ENCODE measurements around the gene STAT5B.
"Not testable (repeated sequence)": the region's sequence is repeated elsewhere in the genome, so short reads cannot be mapped to it uniquely, and the experiment has no call there.

Gene STAT5B

GRCh38 chr17:42270170-42270535, 6.0 kb downstream of the STAT5B start:
- DNase-seq (ENCODE audit: low read depth in 3 of 3, low spot score in 1 of 3) = no peak

- DNase-seq (ENCODE audit: low read depth in 3 of 3, low spot score in 1 of 3) = no peak
These were observed 8.0 kb downstream of the STAT5B start for GRCh38 chr17:42268236-42268635.

- DNase-seq (ENCODE audit: low read depth in 3 of 3, low spot score in 1 of 3) = peak in 1 of 3 donors; percentile 13
These were observed 9.0 kb downstream of the STAT5B start for GRCh38 chr17:42266918-42267766.

DNA sequence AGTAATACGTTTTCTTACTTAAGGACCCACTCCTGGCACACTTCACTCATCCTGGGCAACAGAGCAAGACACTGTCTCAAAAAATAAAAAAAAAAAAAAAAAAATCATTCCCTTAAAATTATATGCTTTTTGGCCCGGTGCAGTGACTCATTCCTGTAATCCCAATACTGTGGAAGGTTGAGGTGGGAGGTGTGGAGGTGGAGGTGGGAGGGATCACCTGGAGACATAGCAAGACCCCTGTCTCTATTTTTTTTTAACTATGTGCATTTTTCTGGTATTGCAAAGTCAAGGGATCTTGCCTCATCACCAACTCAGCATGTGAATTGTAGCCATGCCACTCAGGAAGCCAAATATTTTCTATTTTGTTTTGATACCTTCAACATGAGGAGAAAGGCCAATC, 9.7 kb downstream of the STAT5B start:
- DNase-seq (ENCODE audit: low read depth in 3 of 3, low spot score in 1 of 3) = no peak

DNA sequence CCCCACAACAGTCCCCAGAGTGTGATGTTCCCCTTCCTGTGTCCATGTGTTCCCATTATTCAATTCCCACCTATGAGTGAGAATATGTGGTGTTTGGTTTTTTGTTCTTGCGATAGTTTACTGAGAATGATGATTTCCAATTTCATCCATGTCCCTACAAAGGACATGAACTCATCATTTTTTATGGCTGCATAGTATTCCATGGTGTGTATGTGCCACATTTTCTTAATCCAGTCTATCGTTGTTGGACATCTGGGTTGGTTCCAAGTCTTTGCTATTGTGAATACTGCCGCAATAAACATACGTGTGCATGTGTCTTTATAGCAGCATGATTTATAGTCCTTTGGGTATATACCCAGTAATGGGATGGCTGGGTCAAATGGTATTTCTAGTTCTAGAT, 11.8 kb downstream of the STAT5B start:
- not testable (repeated sequence) for DNase-seq (ENCODE audit: low read depth in 3 of 3, low spot score in 1 of 3)

- DNase-seq (ENCODE audit: low read depth in 3 of 3, low spot score in 1 of 3) = no peak
These were observed 15.9 kb downstream of the STAT5B start for GRCh38 chr17:42260318-42260717.

DNA sequence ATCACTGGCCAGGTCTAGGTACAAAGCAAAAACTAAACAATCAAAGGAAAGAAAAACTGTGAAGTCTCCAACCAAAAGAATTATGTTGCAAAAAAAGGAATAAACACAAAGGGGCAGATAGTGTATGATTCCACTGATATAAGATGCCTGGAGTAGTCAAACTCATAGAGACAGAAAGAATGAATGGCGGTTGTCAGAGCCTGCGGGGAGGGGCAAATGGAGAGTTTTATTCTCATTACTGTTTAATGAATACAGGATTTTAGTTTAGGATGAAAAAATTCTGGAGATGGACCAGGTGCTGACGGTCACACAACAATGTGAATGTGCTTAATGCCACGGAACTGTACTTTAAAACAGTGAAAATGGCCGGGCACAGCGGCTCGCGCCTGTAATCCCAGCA, 20.7 kb downstream of the STAT5B start:
- no peak for DNase-seq (ENCODE audit: low read depth in 3 of 3, low spot score in 1 of 3)

DNA sequence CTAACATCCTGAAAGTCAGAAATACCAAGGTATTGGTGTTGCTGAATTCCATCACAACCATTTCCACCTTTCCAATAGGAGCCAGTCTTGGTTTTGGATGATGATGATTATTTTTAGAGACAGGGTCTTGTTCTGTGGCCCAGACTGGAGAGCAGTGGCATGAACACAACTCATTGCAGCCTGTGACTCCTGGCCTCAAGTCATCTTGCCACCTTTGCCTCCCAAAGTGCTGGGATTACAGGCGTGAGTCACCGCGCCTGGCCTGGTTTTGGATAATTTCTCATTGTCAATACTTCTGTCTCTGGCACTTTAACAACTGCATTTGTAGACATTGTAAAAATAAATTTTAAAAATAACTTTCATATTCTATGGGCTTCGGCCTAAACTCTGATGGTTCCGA, 22.6 kb downstream of the STAT5B start:
- DNase-seq (ENCODE audit: low read depth in 3 of 3, low spot score in 1 of 3) = no peak

- DNase-seq (ENCODE audit: low read depth in 3 of 3, low spot score in 1 of 3) = no peak
These were observed 23.3 kb downstream of the STAT5B start for GRCh38 chr17:42252597-42253550.

DNA sequence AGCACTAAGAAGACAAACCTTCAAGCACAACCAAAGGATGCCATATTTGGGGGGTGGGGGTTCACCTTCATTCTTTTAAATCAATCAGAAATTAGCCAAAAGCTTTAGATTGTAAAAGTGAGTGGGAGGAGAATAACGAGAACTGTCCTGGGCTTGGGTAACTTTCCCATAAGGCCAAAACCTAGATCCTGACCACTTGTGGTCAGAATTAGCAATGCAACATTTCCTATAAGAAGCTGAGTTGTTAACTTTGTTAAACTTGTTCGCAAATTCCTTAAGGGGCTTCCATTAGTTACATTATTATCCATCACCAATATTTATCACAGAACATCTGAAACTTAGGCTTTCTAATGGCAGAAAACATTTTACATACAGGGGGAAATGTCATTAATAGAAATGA, 25.1 kb downstream of the STAT5B start:
- DNase-seq (ENCODE audit: low read depth in 3 of 3, low spot score in 1 of 3) = no peak

- DNase-seq (ENCODE audit: low read depth in 3 of 3, low spot score in 1 of 3) = no peak
These were observed 26.3 kb downstream of the STAT5B start for GRCh38 chr17:42249681-42250446.

DNA sequence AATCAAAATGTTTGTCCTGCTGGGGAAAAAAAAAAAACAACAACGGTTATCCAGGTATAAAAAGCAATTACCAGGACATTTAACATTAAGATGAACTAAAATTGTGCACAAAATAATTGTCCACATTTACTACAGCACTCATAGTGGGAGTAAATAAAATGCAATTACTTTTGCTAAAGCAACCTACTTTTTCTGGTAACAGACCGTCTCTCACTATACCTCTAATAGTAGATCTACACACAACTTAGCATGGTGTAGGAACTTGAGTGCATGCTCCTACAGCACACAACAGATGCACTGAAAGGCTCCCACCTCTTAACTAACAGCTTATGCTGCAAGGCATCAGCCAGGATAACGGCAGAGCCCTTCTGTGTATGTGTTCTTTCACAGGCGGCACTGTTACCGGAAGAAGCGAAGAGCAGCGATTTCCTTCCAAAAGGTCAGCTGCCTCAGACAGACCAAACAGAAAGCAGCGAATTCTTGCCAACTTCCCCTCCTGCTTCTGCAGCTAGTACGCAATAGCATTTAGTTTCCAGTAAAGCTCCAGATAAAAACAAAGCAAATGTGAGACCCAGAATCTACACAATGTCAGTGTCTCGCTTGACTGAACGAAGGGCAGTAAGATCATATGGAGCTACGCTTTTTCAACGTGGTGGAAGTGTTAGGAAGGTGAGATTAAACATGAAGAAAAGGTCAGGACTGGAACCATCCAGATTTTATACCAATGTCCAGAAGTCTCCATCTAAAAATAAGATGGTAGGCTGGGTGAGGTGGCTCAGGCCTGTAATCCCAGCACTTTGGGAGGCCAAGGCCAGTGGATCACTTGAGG, 27.6 kb downstream of the STAT5B start:
- DNase-seq (ENCODE audit: low read depth in 3 of 3, low spot score in 1 of 3) = peak; percentile 27 to 61 (median 57)

DNA sequence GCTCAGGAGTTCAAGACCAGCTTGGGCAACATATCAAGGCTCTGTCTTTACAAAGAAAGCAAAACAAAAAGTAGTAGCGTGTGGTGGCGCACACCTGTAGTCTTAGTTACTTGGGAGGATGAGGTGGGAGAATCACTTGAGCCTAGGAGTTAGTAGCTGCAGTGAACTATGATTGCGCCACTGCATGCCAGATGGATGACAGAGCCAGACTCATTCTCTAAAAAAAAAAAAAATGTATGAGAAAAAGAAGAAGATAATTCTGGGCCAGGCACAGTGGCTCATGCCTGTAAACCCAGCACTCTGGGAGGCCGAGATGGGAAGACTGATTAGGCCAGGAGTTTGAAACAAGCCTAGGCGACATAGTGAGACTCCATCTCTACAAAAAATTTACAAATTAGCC, 28.5 kb downstream of the STAT5B start:
- DNase-seq (ENCODE audit: low read depth in 3 of 3, low spot score in 1 of 3) = no peak

DNA sequence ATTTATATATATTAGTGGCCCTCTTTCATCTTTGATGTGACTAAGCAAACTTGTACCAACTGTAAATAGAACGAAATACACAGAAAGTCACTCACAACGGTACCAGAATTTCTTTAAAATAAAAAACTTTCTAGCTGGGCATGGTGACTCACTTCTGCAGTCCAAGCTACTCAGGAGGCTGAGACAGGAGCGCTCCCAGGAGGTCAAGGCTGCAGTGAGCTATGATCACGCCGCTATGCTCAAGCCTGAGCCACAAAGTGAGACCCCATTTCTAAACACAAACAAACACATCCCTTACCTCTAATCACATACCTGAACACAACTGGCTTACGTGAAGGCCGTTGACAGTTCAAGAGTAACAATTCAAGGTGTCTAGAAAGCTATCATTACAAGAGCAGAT, 29.7 kb downstream of the STAT5B start:
- no peak for DNase-seq (ENCODE audit: low read depth in 3 of 3, low spot score in 1 of 3)

DNA sequence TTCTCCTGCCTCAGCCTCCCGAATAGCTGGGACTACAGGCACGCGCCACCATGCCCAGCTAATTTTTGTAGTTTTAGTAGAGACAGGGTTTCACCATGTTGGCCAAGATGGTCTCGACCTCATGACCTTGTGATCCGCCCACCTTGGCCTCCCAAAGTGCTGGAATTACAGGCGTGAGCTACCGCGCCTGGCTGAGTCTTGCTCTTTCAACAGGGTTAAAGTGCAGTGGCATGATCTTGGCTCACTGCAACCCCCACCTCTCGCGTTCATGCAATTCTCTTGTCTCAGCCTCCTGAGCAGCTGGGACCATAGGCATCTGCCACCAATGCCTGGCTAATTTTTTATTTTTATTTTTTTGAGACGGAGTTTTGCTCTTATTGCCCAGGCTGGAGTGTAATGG, 31.0 kb downstream of the STAT5B start:
- DNase-seq (ENCODE audit: low read depth in 3 of 3, low spot score in 1 of 3) = not testable (repeated sequence)

DNA sequence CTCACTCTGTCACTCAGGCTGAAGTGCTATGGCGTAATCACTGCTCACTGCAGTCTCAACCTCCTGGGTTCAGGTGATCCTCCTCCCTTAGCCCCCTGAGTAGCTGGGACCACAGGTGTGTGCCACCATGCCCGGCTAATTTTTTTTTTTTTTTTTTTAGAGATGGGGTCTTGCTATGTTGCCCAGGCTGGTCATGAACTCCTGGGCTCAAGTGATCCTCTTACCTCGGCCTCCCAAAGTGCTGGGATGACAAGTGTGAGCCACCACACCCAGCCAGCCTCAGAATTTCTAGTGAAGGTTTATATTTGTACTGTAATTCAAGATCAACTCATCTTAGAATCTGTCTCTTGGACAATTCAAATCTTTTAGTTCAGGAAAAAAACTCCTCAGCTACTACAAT, 32.1 kb downstream of the STAT5B start:
- not testable (repeated sequence) for DNase-seq (ENCODE audit: low read depth in 3 of 3, low spot score in 1 of 3)

DNA sequence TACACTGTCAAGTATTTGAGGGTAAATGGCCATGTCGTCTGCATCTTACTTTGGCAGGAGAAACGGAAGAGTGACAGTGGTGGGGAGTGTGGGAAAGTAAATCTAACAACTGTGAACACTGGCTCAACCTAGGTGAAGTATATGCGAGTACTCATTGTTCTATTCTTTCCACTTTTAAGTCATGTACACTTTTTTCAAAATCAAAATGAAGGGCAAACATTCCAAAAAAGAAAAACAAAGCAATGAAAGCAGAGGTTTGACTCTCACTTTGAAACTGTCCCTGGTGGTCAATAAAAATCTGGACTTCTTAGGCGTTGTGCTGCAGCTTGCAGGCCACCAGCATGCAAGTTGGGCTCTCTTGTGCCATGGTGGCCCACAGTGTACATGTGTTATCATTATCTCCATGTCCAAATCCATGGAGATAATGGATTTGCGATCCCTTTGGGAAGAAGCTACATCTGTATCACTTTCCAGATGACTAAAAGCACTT, 32.7 kb downstream of the STAT5B start:
- DNase-seq (ENCODE audit: low read depth in 3 of 3, low spot score in 1 of 3) = no peak

GRCh38 chr17:42241871-42242270, 34.3 kb downstream of the STAT5B start:
- no peak for DNase-seq (ENCODE audit: low read depth in 3 of 3, low spot score in 1 of 3)

DNA sequence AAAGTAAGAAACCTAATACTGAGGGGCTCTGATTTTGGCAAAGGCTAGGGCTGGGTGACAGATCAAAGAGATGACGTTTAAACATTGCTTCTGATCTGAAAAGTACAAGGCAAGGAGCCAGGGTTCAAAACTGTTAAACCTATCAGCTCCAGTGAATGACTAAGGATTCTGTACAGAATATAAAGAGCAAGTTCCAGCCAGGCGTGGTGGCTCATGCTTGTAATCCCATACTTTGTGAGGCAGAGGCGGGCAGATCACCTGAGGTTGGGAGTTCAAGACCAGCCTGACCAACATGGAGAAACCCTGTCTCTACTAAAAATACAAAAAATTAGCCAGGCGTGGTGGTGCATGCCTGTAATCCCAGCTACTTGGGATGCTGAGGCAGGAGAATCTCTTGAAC, 35.3 kb downstream of the STAT5B start:
- not testable (repeated sequence) for DNase-seq (ENCODE audit: low read depth in 3 of 3, low spot score in 1 of 3)

GRCh38 chr17:42240201-42240600, 36.0 kb downstream of the STAT5B start:
- DNase-seq (ENCODE audit: low read depth in 3 of 3, low spot score in 1 of 3) = no peak

All from stimulated activated CD4-positive, alpha-beta T cell treated with anti-CD3 and anti-CD28 coated beads, TNF-alpha, amount 100 ng/mL, for 1 hour (primary cell).